Osteocyte (in vitro differentiated cells): ENCODE measurements around the gene TAS2R39. TPM values are rescaled to one million over a fixed set of nuclear protein-coding genes. Genes with fewer than 3 reads are reported as not detected.
"Not testable (repeated sequence)": the region's sequence is repeated elsewhere in the genome, so short reads cannot be mapped to it uniquely, and the experiment has no call there.

Experiments used
- DNase-seq: peaks from one replicate; pipeline ENCODE4 v3.0.0; 2021; ENCODE audit warnings: mixed read lengths; ENCODE audit not compliant: unreplicated experiment; ENCODE audit errors: extremely low spot score
- H3K27ac Mint-ChIP-seq: one replicate; pipeline ENCODE4 v1.8.0; 2021; ENCODE audit warnings: mild to moderate bottlenecking, mixed read lengths; ENCODE audit not compliant: unreplicated experiment
- H3K27me3 Mint-ChIP-seq: one replicate; pipeline ENCODE4 v1.8.0; 2021; ENCODE audit warnings: mixed read lengths; ENCODE audit not compliant: unreplicated experiment
- H3K36me3 Mint-ChIP-seq: one replicate; pipeline ENCODE4 v1.8.0; 2021; ENCODE audit warnings: mixed read lengths; ENCODE audit not compliant: unreplicated experiment
- H3K4me1 Mint-ChIP-seq: one replicate; pipeline ENCODE4 v1.8.0; 2021; ENCODE audit warnings: mixed read lengths; ENCODE audit not compliant: unreplicated experiment
- H3K4me3 Mint-ChIP-seq: one replicate; pipeline ENCODE4 v1.8.0; 2021; ENCODE audit warnings: mild to moderate bottlenecking, moderate library complexity, mixed read lengths; ENCODE audit not compliant: unreplicated experiment
- H3K9me3 Mint-ChIP-seq: one replicate; pipeline ENCODE4 v1.8.0; 2021; ENCODE audit warnings: mixed read lengths; ENCODE audit not compliant: unreplicated experiment
- CTCF ChIP-seq: fragments of 200-600 bp; sonication (generic); IDR thresholded peaks from 2 replicates; pipeline ENCODE4 v1.5.0; 2021; ENCODE audit warnings: antibody characterized with exemption, mild to moderate bottlenecking, moderate library complexity
- total RNA-seq: library from RNA; stranded (reverse); gene quantifications from 2 replicates; pipeline ENCODE4 v1.2.1, GENCODE V29; 2021

TAS2R39 gene
- total RNA-seq, 1 donor from 2014 or later, result not detected

- Mint-ChIP-seq H3K9me3 (peaks cover 5% of the 10 kb centered on the region), H3K36me3 (no peaks in the 10 kb centered on the region), H3K27ac (no peak overlapping the region), H3K27me3 (peaks cover 11% of the 10 kb centered on the region), H3K4me1 (peaks cover 16% of the 10 kb centered on the region), H3K4me3 (no peak overlapping the region)
- TF ChIP-seq CTCF, result no peak
- DNase-seq, result no peak
Observed at GRCh38 chr7:143171697-143172096, 11.5 kb upstream of the TAS2R39 start.

GRCh38 chr7:143172354-143172753 is 10.9 kb upstream of the TAS2R39 start:
- Mint-ChIP-seq H3K9me3 (peaks cover 6% of the 10 kb centered on the region), H3K36me3 (no peaks in the 10 kb centered on the region), H3K27ac (no peak overlapping the region), H3K4me3 (no peak overlapping the region), H3K4me1 (peaks cover 16% of the 10 kb centered on the region), H3K27me3 (peaks cover 11% of the 10 kb centered on the region)
- DNase-seq, result no peak
- no peak for TF ChIP-seq CTCF

- TF ChIP-seq CTCF, result no peak
- Mint-ChIP-seq H3K36me3 (no peaks in the 10 kb centered on the region), H3K27me3 (peaks cover 11% of the 10 kb centered on the region), H3K9me3 (peaks cover 14% of the 10 kb centered on the region), H3K27ac (no peak overlapping the region), H3K4me3 (no peak overlapping the region), H3K4me1 (peaks cover 16% of the 10 kb centered on the region)
- no peak for DNase-seq
Observed at GRCh38 chr7:143176128-143176527, 7.1 kb upstream of the TAS2R39 start.

- no peaks in the 10 kb centered on the region for H3K36me3 Mint-ChIP-seq
- peaks cover 17% of the 10 kb centered on the region for H3K27me3 Mint-ChIP-seq
- TF ChIP-seq CTCF, result no peak
- peaks cover 5% of the 10 kb centered on the region for H3K4me1 Mint-ChIP-seq
- DNase-seq, result no peak
- H3K27ac Mint-ChIP-seq, result no peak overlapping the region
- H3K9me3 Mint-ChIP-seq, result peaks cover 14% of the 10 kb centered on the region
- H3K4me3 Mint-ChIP-seq, result no peak overlapping the region
Observed at GRCh38 chr7:143177374-143178119, 5.7 kb upstream of the TAS2R39 start.

- H3K27ac Mint-ChIP-seq, H3K36me3 Mint-ChIP-seq, H3K4me3 Mint-ChIP-seq: not testable (repeated sequence)
Observed at GRCh38 chr7:143180771-143181170, 2.4 kb upstream of the TAS2R39 start.

More at GRCh38 chr7:143180771-143181170, 2.4 kb upstream of the TAS2R39 start:
- Mint-ChIP-seq H3K27me3 (peaks cover 23% of the 10 kb centered on the region), H3K9me3 (peaks cover 14% of the 10 kb centered on the region)
- H3K4me1 Mint-ChIP-seq, DNase-seq: not testable (repeated sequence)
